GM12878 (cell line): ENCODE results near the gene ATP2C1.

ENCODE experiments used
- BACH1 ChIP-seq: fragments of 450-650 bp; IDR thresholded peaks from 2 replicates; pipeline ENCODE4 v1.6.1; 2017; ENCODE audit warnings: mild to moderate bottlenecking, borderline replicate concordance
- CHD4 ChIP-seq: fragments of 200-600 bp; sonication (generic); IDR thresholded peaks from 2 replicates; pipeline ENCODE4 v1.6.1; 2016; ENCODE audit warnings: mild to moderate bottlenecking
- ESRRA ChIP-seq: IDR thresholded peaks from 2 replicates; pipeline ENCODE4 v1.6.1; 2012; ENCODE audit warnings: mild to moderate bottlenecking, low read length, improper control_type of control experiment
- JUND ChIP-seq: IDR thresholded peaks from 2 replicates; pipeline ENCODE4 v1.6.1; 2012; ENCODE audit warnings: low read depth, mild to moderate bottlenecking, low read length, improper control_type of control experiment, moderate library complexity
- MTA3 ChIP-seq: IDR thresholded peaks from 2 replicates; pipeline ENCODE4 v1.6.1; 2012; ENCODE audit warnings: low read length, inconsistent platforms, borderline replicate concordance
- NRF1 ChIP-seq: conservative IDR thresholded peaks from 2 replicates; pipeline ENCODE4 v1.6.1; 2011; ENCODE audit warnings: mild to moderate bottlenecking, low read depth, low read length, improper control_type of control experiment
- RCOR1 ChIP-seq: conservative IDR thresholded peaks from 2 replicates; pipeline ENCODE4 v1.6.1; 2012; ENCODE audit warnings: low read depth, low read length, improper control_type of control experiment
- SMARCA5 ChIP-seq: fragments of 450-650 bp; IDR thresholded peaks from 2 replicates; pipeline ENCODE4 v1.6.1; 2017; ENCODE audit warnings: mild to moderate bottlenecking
- SRF ChIP-seq, 2 experiments: IDR thresholded peaks; 2 replicates each; pipeline ENCODE4 v1.6.1; 2011; ENCODE audit warnings: low read depth in 2 of 2, low read length in 2 of 2, mild to moderate bottlenecking in 1 of 2, moderate library complexity in 1 of 2
- YY1 ChIP-seq: IDR thresholded peaks from 2 replicates; pipeline ENCODE4 v1.6.1; 2011; ENCODE audit warnings: low read depth, mild to moderate bottlenecking, low read length

DNA sequence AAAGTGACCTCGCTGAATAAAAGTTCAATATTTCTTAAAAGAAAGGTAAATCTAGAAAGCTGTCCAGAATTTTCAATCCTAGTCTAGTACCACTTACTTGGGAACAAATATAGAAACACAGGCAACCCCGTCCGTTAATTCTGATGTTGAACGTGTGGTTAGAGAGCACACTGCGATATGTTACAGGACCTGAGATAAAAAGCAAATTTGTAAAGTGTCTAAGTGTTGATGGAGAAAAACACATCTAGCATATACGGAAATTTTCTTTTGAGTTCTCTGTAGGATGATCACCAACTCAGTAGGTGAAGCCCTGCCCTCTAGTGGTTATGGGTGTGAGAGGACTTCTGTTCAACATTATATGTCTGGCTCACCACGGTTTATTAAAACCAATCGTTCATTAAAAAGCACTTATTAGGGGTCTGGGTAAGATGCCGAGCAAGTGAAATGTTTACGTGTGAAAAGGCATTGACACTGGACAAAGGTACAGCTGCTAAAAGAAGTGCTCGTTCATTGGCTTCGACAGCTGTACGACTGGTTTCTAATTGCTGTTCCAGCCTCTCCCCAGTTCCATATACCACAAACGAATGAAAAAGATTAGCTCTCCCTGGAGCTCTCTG lies 1.0 kb upstream of the ATP2C1 start:
- TF ChIP-seq SRF (IDR thresholded peaks at IDR 0.05; ENCODE audit: low read depth in 2 of 2, low read length in 2 of 2) (no peak), NRF1 (no peak), JUND (no peak), RCOR1 (no peak), BACH1 (no peak), SMARCA5 (peak; percentile 78), MTA3 (no peak), ESRRA (no peak), YY1 (no peak), CHD4 (no peak)
